DMS79 treated with DMSO at 0.1 percent for 48 hours (cell line): ENCODE results near the gene UNC45A.

Source experiments
- DNase-seq: peaks from one replicate; lab custom pipeline; 2025; lab: John Stamatoyannopoulos, UW

The UNC45A gene

GRCh38 chr15:90942354-90943120 is 7.5 kb downstream of the UNC45A start:
- no peak for DNase-seq

- DNase-seq: no peak
Observed at GRCh38 chr15:90945091-90945490, 10.0 kb downstream of the UNC45A start.

- no peak for DNase-seq
Observed at GRCh38 chr15:90946538-90946937, 11.5 kb downstream of the UNC45A start.

- no peak for DNase-seq
Observed at GRCh38 chr15:90946941-90947576, 12.0 kb downstream of the UNC45A start.

- no peak for DNase-seq
Observed at GRCh38 chr15:90947577-90948357, 12.7 kb downstream of the UNC45A start.

- no peak for DNase-seq
Observed at GRCh38 chr15:90948506-90948905, 13.4 kb downstream of the UNC45A start.

GRCh38 chr15:90949979-90950675 is 15.0 kb downstream of the UNC45A start:
- DNase-seq: no peak

GRCh38 chr15:90950676-90951075 is 15.6 kb downstream of the UNC45A start:
- no peak for DNase-seq

- no peak for DNase-seq
Observed at GRCh38 chr15:90952901-90953677, 18.0 kb downstream of the UNC45A start.

- no peak for DNase-seq
Observed at GRCh38 chr15:90953947-90954711, 19.0 kb downstream of the UNC45A start.

- no peak for DNase-seq
Observed at GRCh38 chr15:90954712-90955623, 19.9 kb downstream of the UNC45A start, which contains the start of gene RCCD1. TSS of gene RCCD1 (plus strand) at chr15:90954884. CDS start at chr15:90956735, 1,851 bp downstream.

- no peak for DNase-seq
Observed at GRCh38 chr15:90955624-90956273, 20.7 kb downstream of the UNC45A start.

GRCh38 chr15:90956274-90957030 is 21.4 kb downstream of the UNC45A start:
- DNase-seq: peak; percentile 27

- peak; percentile 13 for DNase-seq
Observed at GRCh38 chr15:90957031-90957790, 22.1 kb downstream of the UNC45A start.

- DNase-seq: no peak
Observed at GRCh38 chr15:90957791-90958190, 22.7 kb downstream of the UNC45A start.

GRCh38 chr15:90959028-90959595 is 24.0 kb downstream of the UNC45A start:
- DNase-seq: no peak

- DNase-seq: no peak
Observed at GRCh38 chr15:90959894-90960293, 24.8 kb downstream of the UNC45A start.
